HEK293 (cell line): ENCODE measurements around the gene NUP153.
A peak's percentile ranks its signal among the peaks of the same experiment; 100 is the strongest.

ENCODE experiments used
- CTCF ChIP-seq: fragments of 450-650 bp; formaldehyde crosslinking; IDR thresholded peaks from 2 replicates; pipeline ENCODE4 v1.5.1; 2016; ENCODE audit warnings: missing biosample characterization, missing genetic modification characterization
- GLIS2 ChIP-seq: fragments of 450-650 bp; formaldehyde crosslinking; IDR thresholded peaks from 2 replicates; pipeline ENCODE4 v1.5.1; 2016; ENCODE audit warnings: missing biosample characterization, missing genetic modification characterization
- KLF1 ChIP-seq: fragments of 450-650 bp; formaldehyde crosslinking; IDR thresholded peaks from 2 replicates; pipeline ENCODE4 v1.5.1; 2016; ENCODE audit warnings: missing biosample characterization, missing genetic modification characterization
- KLF9 ChIP-seq: fragments of 450-650 bp; formaldehyde crosslinking; IDR thresholded peaks from 2 replicates; pipeline ENCODE4 v1.5.1; 2016; ENCODE audit warnings: missing biosample characterization, missing genetic modification characterization, low read depth
- PRDM2 ChIP-seq: fragments of 450-650 bp; formaldehyde crosslinking; IDR thresholded peaks from 2 replicates; pipeline ENCODE4 v1.5.1; 2016; ENCODE audit warnings: missing biosample characterization, missing genetic modification characterization, borderline replicate concordance
- WT1 ChIP-seq: fragments of 450-650 bp; formaldehyde crosslinking; IDR thresholded peaks from 2 replicates; pipeline ENCODE4 v1.5.1; 2016; ENCODE audit warnings: missing biosample characterization, missing genetic modification characterization
- ZBTB11 ChIP-seq: fragments of 450-650 bp; formaldehyde crosslinking; conservative IDR thresholded peaks from 2 replicates; pipeline ENCODE4 v1.5.1; 2016; ENCODE audit warnings: low read depth, missing biosample characterization, missing genetic modification characterization
- ZBTB20 ChIP-seq: fragments of 450-650 bp; formaldehyde crosslinking; IDR thresholded peaks from 2 replicates; pipeline ENCODE4 v1.5.1; 2016; ENCODE audit warnings: missing biosample characterization, missing genetic modification characterization
- ZBTB21 ChIP-seq: fragments of 450-650 bp; formaldehyde crosslinking; IDR thresholded peaks from 2 replicates; pipeline ENCODE4 v1.5.1; 2017; ENCODE audit warnings: missing biosample characterization, missing genetic modification characterization
- ZBTB8A ChIP-seq: fragments of 450-650 bp; formaldehyde crosslinking; IDR thresholded peaks from 2 replicates; pipeline ENCODE4 v1.5.1; 2016; ENCODE audit warnings: missing biosample characterization, missing genetic modification characterization
- ZEB2 ChIP-seq: fragments of 450-650 bp; formaldehyde crosslinking; IDR thresholded peaks from 2 replicates; pipeline ENCODE4 v1.5.1; 2016; ENCODE audit warnings: missing biosample characterization, missing genetic modification characterization
- ZFP3 ChIP-seq: fragments of 450-650 bp; formaldehyde crosslinking; IDR thresholded peaks from 2 replicates; pipeline ENCODE4 v1.5.1; 2016; ENCODE audit warnings: low read depth, missing biosample characterization, missing genetic modification characterization
- ZNF292 ChIP-seq: fragments of 450-650 bp; formaldehyde crosslinking; IDR thresholded peaks from 2 replicates; pipeline ENCODE4 v1.5.1; 2016; ENCODE audit warnings: low read depth, missing biosample characterization, missing genetic modification characterization, borderline replicate concordance
- ZNF398 ChIP-seq: fragments of 450-650 bp; formaldehyde crosslinking; IDR thresholded peaks from 2 replicates; pipeline ENCODE4 v1.5.1; 2017; ENCODE audit warnings: missing biosample characterization, missing genetic modification characterization
- ZNF510 ChIP-seq: fragments of 450-650 bp; formaldehyde crosslinking; IDR thresholded peaks from 2 replicates; pipeline ENCODE4 v1.5.1; 2018; ENCODE audit warnings: mild to moderate bottlenecking, missing genetic modification characterization, missing biosample characterization; ENCODE audit not compliant: insufficient replicate concordance
- ZNF518A ChIP-seq: fragments of 450-650 bp; formaldehyde crosslinking; conservative IDR thresholded peaks from 2 replicates; pipeline ENCODE4 v1.5.1; 2016; ENCODE audit warnings: low read depth, missing biosample characterization, missing genetic modification characterization
- ZNF623 ChIP-seq: fragments of 450-650 bp; formaldehyde crosslinking; IDR thresholded peaks from 2 replicates; pipeline ENCODE4 v1.5.1; 2016; ENCODE audit warnings: missing biosample characterization, missing genetic modification characterization
- ZSCAN16 ChIP-seq: fragments of 450-650 bp; formaldehyde crosslinking; IDR thresholded peaks from 2 replicates; pipeline ENCODE4 v1.5.1; 2016; ENCODE audit warnings: missing biosample characterization, missing genetic modification characterization

Gene NUP153

GRCh38 chr6:17599877-17600526, 106.7 kb downstream of the NUP153 start, which contains the start of gene FAM8A1 (continued):
- TF ChIP-seq PRDM2 (tag by site-specific recombination): no peak
- peak; percentile 97 for TF ChIP-seq ZBTB8A
- no peak for TF ChIP-seq ZNF623 (tag by site-specific recombination)
- no peak for TF ChIP-seq ZFP3 (tag by site-specific recombination)
- peak; percentile 29; the same call in 1 of the 2 replicates for TF ChIP-seq ZNF398 (tag by site-specific recombination)
- TF ChIP-seq ZNF292 (tag by site-specific recombination): no peak
- peak; percentile 68 for TF ChIP-seq ZNF518A (tag by site-specific recombination)
- no peak for TF ChIP-seq ZNF510
- peak; percentile 73; the same call in 1 of the 2 replicates for TF ChIP-seq GLIS2
- TF ChIP-seq WT1 (tag by site-specific recombination): peak; percentile 63
- 0 out of 2 replicates have a peak, but pooled peaks have one; percentile 17 for TF ChIP-seq ZBTB21
- peak; percentile 70; the same call in 1 of the 2 replicates for TF ChIP-seq KLF9 (tag by site-specific recombination)
- peak; percentile 80 for TF ChIP-seq ZEB2 (tag by site-specific recombination)
- TF ChIP-seq KLF1 (tag by site-specific recombination): peak; percentile 79
- TF ChIP-seq ZBTB20 (tag by site-specific recombination): peak; percentile 70
- peak; percentile 81 for TF ChIP-seq CTCF
- no peak for TF ChIP-seq ZSCAN16
- peak; percentile 87 for TF ChIP-seq ZBTB11
- TF ChIP-seq, all 188 proteins: peak for 33
